Lower leg skin (tissue), 4 donors: ENCODE results near the gene PILRA. TPM values are rescaled to one million over a fixed set of nuclear protein-coding genes. Genes with fewer than 3 reads are reported as not detected.
"Not testable (repeated sequence)": the region's sequence is repeated elsewhere in the genome, so short reads cannot be mapped to it uniquely, and the experiment has no call there.

Source experiments
- DNase-seq, 2 donors: peaks; one replicate each; pipeline ENCODE4 v3.0.0-alpha.2; 2019; ENCODE audit warnings: low spot score in 2 of 2
- H3K4me3 ChIP-seq: fragments of 200-600 bp; sonication (generic); 2 replicates; pipeline ENCODE4 v1.5.1; 2017; ENCODE audit warnings: mild to moderate bottlenecking, low read depth; ENCODE audit not compliant: poor library complexity, severe bottlenecking
- CTCF ChIP-seq, 3 donors: fragments of 450-650 bp; IDR thresholded peaks; one replicate each; pipeline ENCODE4 v1.5.1; 2016; ENCODE audit warnings: antibody characterized with exemption in 3 of 3, mild to moderate bottlenecking in 3 of 3, moderate library complexity in 2 of 3
- POLR2A ChIP-seq, 2 donors: fragments of 450-650 bp; IDR thresholded peaks; one replicate each; pipeline ENCODE4 v1.6.1; 2016 to 2017; ENCODE audit warnings: antibody characterized with exemption in 2 of 2, mild to moderate bottlenecking in 1 of 2, moderate library complexity in 1 of 2
- WGBS, 2 donors: methylation state at CpG; one replicate each; pipeline ENCODE4 v1.1.5; 2018; 5-methylcytosine and 5-hydroxymethylcytosine counted together
- intact Hi-C: fragments of 100-400 bp; cut with DNase I; formaldehyde crosslinking; loops from one replicate; pipeline ENCODE4 v1.15.0; 2023; ENCODE audit warnings: low total_unique reads
- total RNA-seq, 4 donors: library from RNA; depleted of rRNA; stranded (reverse); fragments of >200 nt; gene quantifications; one replicate each; pipeline ENCODE4 v1.1.0, GENCODE V29; 2016

Gene PILRA
- total RNA-seq, 4 donors from 2014 or later: 2.2 to 4.6 (median 3.4) TPM

- no peak overlapping the region for H3K4me3 ChIP-seq
- no peak for DNase-seq
- TF ChIP-seq CTCF (IDR thresholded peaks at IDR 0.05) (no peak), POLR2A (IDR thresholded peaks at IDR 0.05) (no peak)
- intact Hi-C loops: no loop called here
- WGBS, 2 donors: 72 to 74% methylated on average over 4 of the region's 4 CpGs
Measured at GRCh38 chr7:100380196-100380595, 6.9 kb downstream of the PILRA start.

- WGBS, 2 donors: 67 to 91% methylated on average over 45 to 47 of the region's 49 CpGs
- intact Hi-C loops, H3K4me3 ChIP-seq, DNase-seq: not testable (repeated sequence)
Measured at GRCh38 chr7:100381531-100382233, 8.4 kb downstream of the PILRA start.

GRCh38 chr7:100382234-100382853 lies 9.1 kb downstream of the PILRA start:
- H3K4me3 ChIP-seq, intact Hi-C loops, DNase-seq: not testable (repeated sequence)
- 77 to 85% methylated on average over 8 of the region's 8 CpGs for WGBS, 2 donors

GRCh38 chr7:100384628-100385294 lies 11.5 kb downstream of the PILRA start:
- TF ChIP-seq CTCF (IDR thresholded peaks at IDR 0.05) (no peak), POLR2A (IDR thresholded peaks at IDR 0.05) (no peak)
- WGBS, 2 donors: 72 to 80% methylated on average over 6 of the region's 6 CpGs
- intact Hi-C loops: no loop called here
- DNase-seq: no peak
- no peak overlapping the region for H3K4me3 ChIP-seq

GRCh38 chr7:100386940-100387339 lies 13.7 kb downstream of the PILRA start:
- 50 to 52% methylated on average over 5 of the region's 5 CpGs for WGBS, 2 donors
- intact Hi-C loops: no loop called here
- TF ChIP-seq POLR2A (IDR thresholded peaks at IDR 0.05) (no peak), CTCF (IDR thresholded peaks at IDR 0.05) (no peak)
- H3K4me3 ChIP-seq: no peak overlapping the region
- DNase-seq: no peak

GRCh38 chr7:100387695-100388094 lies 14.4 kb downstream of the PILRA start:
- WGBS, 2 donors: 34 to 44% methylated on average over 2 of the region's 2 CpGs
- TF ChIP-seq CTCF (IDR thresholded peaks at IDR 0.05) (no peak), POLR2A (IDR thresholded peaks at IDR 0.05) (no peak)
- no peak overlapping the region for H3K4me3 ChIP-seq
- DNase-seq: no peak
- intact Hi-C loops: no loop called here
